ENCODE results near the gene SLC6A11. TPM values are rescaled to one million over a fixed set of nuclear protein-coding genes. Genes with fewer than 3 reads are reported as not detected.

The SLC6A11 gene
- total and polyA plus RNA-seq, 2 donors = 0.05 to 0.18 TPM

DNA sequence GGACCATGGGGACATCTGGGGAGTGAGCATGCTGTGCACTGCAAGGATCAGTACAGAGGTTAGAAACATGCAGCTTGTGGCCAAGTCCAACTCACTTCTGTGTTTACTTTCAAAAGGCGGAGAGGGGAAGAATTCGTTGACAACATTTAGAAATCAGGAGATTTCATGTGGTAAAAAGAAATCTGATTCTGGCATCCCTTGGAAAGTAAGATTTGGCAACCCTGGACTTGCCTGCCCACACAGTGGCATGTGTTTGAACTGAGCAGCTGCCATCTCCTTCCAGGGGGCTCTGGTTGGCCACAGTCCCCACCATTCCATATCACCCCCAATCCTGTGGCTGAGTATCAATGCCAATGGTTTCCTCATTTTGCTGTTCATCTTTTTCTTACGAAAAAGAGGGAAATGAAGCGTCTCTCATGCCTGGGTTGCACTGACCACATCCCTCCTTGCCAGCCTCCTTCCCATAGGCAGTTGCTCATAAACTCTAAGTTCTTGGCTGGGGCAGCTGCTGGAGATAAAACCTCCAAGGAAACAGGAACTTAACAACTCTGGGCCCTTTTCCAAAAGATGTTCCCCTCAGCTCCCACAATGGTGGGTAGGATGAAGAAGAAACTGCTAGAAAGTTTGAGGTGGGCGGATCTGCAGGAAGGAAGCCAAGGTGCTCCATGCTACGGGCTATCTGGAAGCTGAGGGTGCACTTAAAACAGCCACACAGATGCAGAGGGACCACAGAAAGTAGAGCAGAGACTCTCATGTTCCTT, 29.2 kb downstream of the SLC6A11 start:
- H3K27me3 ChIP-seq (ENCODE audit: control insufficient read depth in 2 of 2, insufficient read depth in 1 of 2, low read length in 1 of 2) = no peaks in the 10 kb centered on the region
- DNase-seq (ENCODE audit: low read depth in 6 of 9, low spot score in 9 of 9) = no peak
- no peaks in the 10 kb centered on the region for H3K9me3 ChIP-seq (ENCODE audit: control insufficient read depth in 2 of 2, insufficient read depth in 1 of 2, low read length in 1 of 2)
- 41% methylated on average over 6 of the region's 6 CpGs for WGBS
- H3K27ac ChIP-seq (ENCODE audit: low read depth in 1 of 2, low read length in 1 of 2) = no peak overlapping the region
- no peaks in the 10 kb centered on the region for H3K4me1 ChIP-seq (ENCODE audit: control insufficient read depth in 2 of 2, insufficient read depth in 2 of 2, low read length in 2 of 2)
- no peak overlapping the region for H3K4me3 ChIP-seq (ENCODE audit: low read length in 2 of 2)
- no peaks in the 10 kb centered on the region for H3K36me3 ChIP-seq (ENCODE audit: control insufficient read depth in 2 of 2, insufficient read depth in 2 of 2, low read length in 1 of 2)

DNA sequence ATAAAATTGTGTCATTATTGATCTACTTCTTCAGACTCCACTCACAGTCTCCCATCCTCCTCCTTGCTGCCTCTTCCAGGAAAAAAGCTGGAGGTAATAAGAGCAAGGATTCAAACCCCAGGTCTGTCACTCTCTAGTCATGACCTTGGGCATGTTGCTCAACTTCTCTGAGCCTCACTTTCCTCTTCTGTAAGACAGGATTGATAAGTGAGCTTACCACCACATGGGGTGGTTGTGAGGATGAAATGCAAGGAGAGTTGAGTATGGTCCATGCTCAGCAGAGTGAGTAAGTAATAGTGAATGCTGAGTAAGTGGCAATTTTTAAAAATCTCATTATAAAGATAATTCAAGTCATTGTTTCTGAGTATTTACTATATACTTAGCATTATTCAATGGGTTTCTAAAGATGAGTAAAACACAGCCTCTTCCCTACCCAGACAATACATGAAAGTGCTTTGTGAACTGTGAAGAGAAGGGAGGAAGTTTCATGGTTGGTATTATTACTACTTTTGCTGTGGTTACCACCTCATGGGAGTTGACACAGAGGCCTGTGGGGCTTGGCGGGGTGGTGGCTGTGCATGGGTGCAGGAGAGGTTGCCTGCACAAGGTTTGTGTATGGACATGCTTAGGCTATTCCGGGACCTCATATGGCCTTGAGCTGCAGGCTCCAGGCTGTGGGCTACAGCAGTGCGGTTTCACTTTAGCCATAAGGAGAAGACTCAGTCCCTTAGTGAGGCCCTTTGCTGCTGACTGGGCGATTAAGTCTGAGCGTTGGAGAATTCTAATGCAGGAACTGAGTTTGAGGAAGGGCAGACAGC, 30.0 kb downstream of the SLC6A11 start:
- Histone ChIP-seq H3K27me3 (ENCODE audit: control insufficient read depth in 2 of 2, insufficient read depth in 1 of 2, low read length in 1 of 2) (no peaks in the 10 kb centered on the region), H3K4me1 (ENCODE audit: control insufficient read depth in 2 of 2, insufficient read depth in 2 of 2, low read length in 2 of 2) (no peaks in the 10 kb centered on the region)

DNA sequence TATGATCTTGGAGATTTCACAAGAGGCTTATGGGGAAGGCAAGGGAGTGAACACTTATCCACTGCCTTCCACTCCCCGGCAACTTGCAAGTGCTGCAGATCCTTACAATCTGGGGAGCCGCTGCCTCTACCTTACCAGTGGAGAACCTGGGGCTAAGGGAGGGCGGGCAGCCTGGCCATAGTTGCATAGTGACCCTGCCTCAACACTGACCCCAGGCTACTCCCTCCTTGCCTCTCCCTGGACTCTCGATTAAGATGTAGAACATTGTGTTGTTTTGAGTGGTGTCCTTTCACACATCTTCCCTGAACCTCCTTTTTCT, 30.6 kb downstream of the SLC6A11 start:
- no peak overlapping the region for H3K27ac ChIP-seq (ENCODE audit: low read depth in 1 of 2, low read length in 1 of 2)
- no peaks in the 10 kb centered on the region for H3K27me3 ChIP-seq (ENCODE audit: control insufficient read depth in 2 of 2, insufficient read depth in 1 of 2, low read length in 1 of 2)
- H3K36me3 ChIP-seq (ENCODE audit: control insufficient read depth in 2 of 2, insufficient read depth in 2 of 2, low read length in 1 of 2) = no peaks in the 10 kb centered on the region
- H3K4me1 ChIP-seq (ENCODE audit: control insufficient read depth in 2 of 2, insufficient read depth in 2 of 2, low read length in 2 of 2) = no peaks in the 10 kb centered on the region
- H3K4me3 ChIP-seq (ENCODE audit: low read length in 2 of 2) = no peak overlapping the region
- no peak for DNase-seq (ENCODE audit: low read depth in 6 of 9, low spot score in 9 of 9)
- H3K9me3 ChIP-seq (ENCODE audit: control insufficient read depth in 2 of 2, insufficient read depth in 1 of 2, low read length in 1 of 2) = no peaks in the 10 kb centered on the region
- 94% methylated on average over 4 of the region's 4 CpGs for WGBS

More for the DNA sequence above, 30.0 kb downstream of the SLC6A11 start:
- no peak overlapping the region for H3K27ac ChIP-seq (ENCODE audit: low read depth in 1 of 2, low read length in 1 of 2)
- H3K4me3 ChIP-seq (ENCODE audit: low read length in 2 of 2) = no peak overlapping the region
- no peaks in the 10 kb centered on the region for H3K36me3 ChIP-seq (ENCODE audit: control insufficient read depth in 2 of 2, insufficient read depth in 2 of 2, low read length in 1 of 2)
- no peaks in the 10 kb centered on the region for H3K9me3 ChIP-seq (ENCODE audit: control insufficient read depth in 2 of 2, insufficient read depth in 1 of 2, low read length in 1 of 2)
- no peak for DNase-seq (ENCODE audit: low read depth in 6 of 9, low spot score in 9 of 9)
- WGBS = 91% methylated on average over 5 of the region's 5 CpGs

DNA sequence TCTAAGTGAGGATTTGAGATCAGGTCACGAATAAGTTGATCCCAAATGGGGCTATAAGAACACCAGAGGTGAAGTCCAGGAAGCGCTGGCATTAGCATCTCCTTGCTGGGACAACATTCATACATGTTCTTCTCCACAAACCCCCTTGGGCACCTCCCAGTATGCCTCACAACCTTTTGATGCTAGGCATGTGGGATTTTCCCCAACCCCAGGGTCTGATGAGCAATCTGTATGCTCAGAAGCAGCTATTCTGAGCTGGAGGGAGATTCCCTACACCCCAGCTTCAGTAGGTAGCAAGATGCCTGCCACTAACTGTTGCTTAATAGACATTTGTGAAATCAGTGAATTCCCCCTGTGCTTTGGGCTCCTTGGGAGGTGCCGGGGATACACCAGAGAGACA, 32.2 kb downstream of the SLC6A11 start:
- no peaks in the 10 kb centered on the region for H3K9me3 ChIP-seq (ENCODE audit: control insufficient read depth in 2 of 2, insufficient read depth in 1 of 2, low read length in 1 of 2)
- no peaks in the 10 kb centered on the region for H3K36me3 ChIP-seq (ENCODE audit: control insufficient read depth in 2 of 2, insufficient read depth in 2 of 2, low read length in 1 of 2)
- H3K27me3 ChIP-seq (ENCODE audit: control insufficient read depth in 2 of 2, insufficient read depth in 1 of 2, low read length in 1 of 2) = peaks cover 0 to 2% of the 10 kb centered on the region in 2 donors
- H3K4me3 ChIP-seq (ENCODE audit: low read length in 2 of 2) = no peak overlapping the region
- DNase-seq (ENCODE audit: low read depth in 6 of 9, low spot score in 9 of 9) = no peak
- WGBS = 97% methylated on average over 3 of the region's 3 CpGs
- H3K27ac ChIP-seq (ENCODE audit: low read depth in 1 of 2, low read length in 1 of 2) = no peak overlapping the region
- H3K4me1 ChIP-seq (ENCODE audit: control insufficient read depth in 2 of 2, insufficient read depth in 2 of 2, low read length in 2 of 2) = no peaks in the 10 kb centered on the region

DNA sequence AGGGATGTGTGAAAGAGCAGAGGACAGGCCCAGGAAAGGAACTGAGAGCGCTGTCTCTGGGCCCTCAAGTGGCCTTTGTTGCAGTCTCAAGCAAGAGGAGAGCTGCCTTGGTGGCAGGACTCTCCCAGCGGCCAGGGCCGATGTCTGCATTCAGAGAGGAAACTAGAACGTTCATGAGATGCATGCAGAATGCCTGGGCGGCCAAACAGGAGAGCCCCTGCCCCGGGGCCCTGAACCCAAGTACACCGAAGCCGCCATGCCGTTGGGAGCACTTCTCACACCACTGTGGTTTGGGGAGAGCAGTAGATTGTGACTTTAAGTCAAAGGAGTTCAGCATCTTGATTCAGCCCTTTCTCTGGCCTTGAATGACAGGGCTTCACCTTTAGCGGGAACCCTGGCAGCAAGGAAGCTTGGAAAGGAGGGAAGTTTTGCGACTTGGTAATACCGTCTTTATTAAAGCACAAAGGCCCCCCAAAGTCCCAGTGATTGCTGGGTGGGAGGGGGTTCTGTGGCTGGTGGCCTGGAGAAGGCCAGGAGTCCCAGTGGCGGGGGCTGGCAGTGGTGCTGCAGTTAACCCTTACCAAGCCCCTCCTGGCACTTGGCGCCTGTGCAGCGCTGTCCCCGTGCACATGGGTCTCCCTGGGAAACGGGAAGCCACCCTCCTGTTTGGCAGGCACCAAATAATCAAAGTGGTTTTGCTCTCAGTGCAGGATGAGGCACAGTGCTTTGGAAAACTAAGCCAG, 36.2 kb downstream of the SLC6A11 start:
- no peaks in the 10 kb centered on the region for H3K9me3 ChIP-seq (ENCODE audit: control insufficient read depth in 2 of 2, insufficient read depth in 1 of 2, low read length in 1 of 2)
- no peaks in the 10 kb centered on the region for H3K4me1 ChIP-seq (ENCODE audit: control insufficient read depth in 2 of 2, insufficient read depth in 2 of 2, low read length in 2 of 2)
- no peak for DNase-seq (ENCODE audit: low read depth in 6 of 9, low spot score in 9 of 9)
- peaks cover 0 to 2% of the 10 kb centered on the region in 2 donors for H3K27me3 ChIP-seq (ENCODE audit: control insufficient read depth in 2 of 2, insufficient read depth in 1 of 2, low read length in 1 of 2)
- no peak overlapping the region for H3K4me3 ChIP-seq (ENCODE audit: low read length in 2 of 2)
- H3K27ac ChIP-seq (ENCODE audit: low read depth in 1 of 2, low read length in 1 of 2) = no peak overlapping the region
- H3K36me3 ChIP-seq (ENCODE audit: control insufficient read depth in 2 of 2, insufficient read depth in 2 of 2, low read length in 1 of 2) = no peaks in the 10 kb centered on the region
- 94% methylated on average over 17 of the region's 17 CpGs for WGBS

DNA sequence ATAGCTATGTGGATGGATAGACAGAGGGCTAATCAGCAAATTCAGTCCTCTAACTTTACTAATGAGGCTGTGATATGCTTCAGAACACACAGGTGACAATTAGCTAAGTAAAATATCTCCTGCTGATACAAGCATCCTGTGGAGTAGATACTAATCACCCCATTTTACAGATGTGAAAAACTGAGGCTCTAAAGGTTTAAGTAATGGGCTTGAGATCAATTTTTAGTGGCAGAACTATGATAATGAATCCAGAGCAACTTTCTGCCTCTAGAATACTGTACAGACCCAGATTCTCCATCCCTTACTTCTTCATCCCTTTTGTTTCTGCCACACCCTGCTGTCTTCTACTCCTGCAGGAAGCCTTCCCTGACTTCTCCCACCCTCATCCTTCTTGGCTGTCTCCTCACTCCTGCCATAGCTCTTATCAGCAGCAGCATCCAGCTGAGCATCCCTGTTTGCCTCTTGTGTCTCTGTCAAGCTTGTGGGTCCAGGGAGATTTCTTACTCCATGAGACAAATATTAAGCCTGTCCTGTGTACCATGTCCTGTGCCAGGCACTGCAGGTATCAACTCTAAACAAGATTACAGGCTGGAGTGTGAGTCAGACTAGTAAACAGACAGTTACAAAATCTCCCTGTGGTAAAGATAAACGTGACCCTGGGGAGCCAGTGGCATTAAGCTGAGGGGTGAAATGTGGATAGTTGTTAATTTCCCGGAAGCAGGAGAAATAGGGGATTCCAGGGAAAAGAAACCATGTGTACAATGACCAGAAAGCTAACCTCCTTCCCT, 39.2 kb downstream of the SLC6A11 start:
- H3K9me3 ChIP-seq (ENCODE audit: control insufficient read depth in 2 of 2, insufficient read depth in 1 of 2, low read length in 1 of 2) = no peaks in the 10 kb centered on the region
- no peaks in the 10 kb centered on the region for H3K36me3 ChIP-seq (ENCODE audit: control insufficient read depth in 2 of 2, insufficient read depth in 2 of 2, low read length in 1 of 2)
- H3K4me3 ChIP-seq (ENCODE audit: low read length in 2 of 2) = no peak overlapping the region
- WGBS = 81% methylated on average over 2 of the region's 2 CpGs
- peaks cover 0 to 2% of the 10 kb centered on the region in 2 donors for H3K27me3 ChIP-seq (ENCODE audit: control insufficient read depth in 2 of 2, insufficient read depth in 1 of 2, low read length in 1 of 2)
- no peaks in the 10 kb centered on the region for H3K4me1 ChIP-seq (ENCODE audit: control insufficient read depth in 2 of 2, insufficient read depth in 2 of 2, low read length in 2 of 2)
- H3K27ac ChIP-seq (ENCODE audit: low read depth in 1 of 2, low read length in 1 of 2) = no peak overlapping the region
- DNase-seq (ENCODE audit: low read depth in 6 of 9, low spot score in 9 of 9) = no peak

DNA sequence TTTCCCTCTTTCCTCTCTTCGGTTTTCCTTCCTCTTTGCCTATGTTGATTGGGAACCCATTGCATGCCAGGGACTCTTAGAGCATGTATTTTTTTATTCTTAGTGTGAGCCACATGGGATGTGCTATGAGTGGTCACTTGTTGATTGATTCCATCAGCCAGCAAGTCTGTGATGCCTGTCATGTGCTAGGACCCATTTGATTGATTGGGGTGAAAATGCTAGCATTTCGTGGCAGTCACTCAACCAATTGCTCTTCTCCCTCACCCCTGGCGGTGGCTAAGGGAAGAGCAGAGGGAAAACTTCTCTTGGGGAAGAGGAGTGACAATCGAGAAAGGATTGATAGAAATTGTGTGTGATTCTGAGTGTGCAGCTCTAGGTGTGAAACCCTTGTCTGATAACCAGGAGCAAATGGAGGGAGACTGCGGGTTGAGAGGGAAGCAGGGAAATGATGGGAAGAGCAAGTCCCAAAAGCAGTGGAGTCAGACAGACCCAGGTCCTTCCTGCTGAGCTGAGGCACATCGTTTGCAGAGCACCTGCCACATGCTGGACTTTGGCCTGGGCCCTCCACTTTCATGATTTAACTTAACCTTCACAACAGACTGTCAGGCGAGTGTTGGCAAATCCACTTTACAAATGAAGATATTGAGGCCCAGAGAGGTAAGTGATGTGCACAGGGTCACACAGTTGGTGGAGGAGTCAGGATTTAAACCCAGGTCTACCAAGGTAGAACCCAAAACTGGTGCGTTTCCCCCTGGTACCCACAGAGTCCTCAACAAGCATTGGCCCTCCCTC, 40.0 kb downstream of the SLC6A11 start:
- no peak overlapping the region for H3K27ac ChIP-seq (ENCODE audit: low read depth in 1 of 2, low read length in 1 of 2)
- no peak overlapping the region for H3K4me3 ChIP-seq (ENCODE audit: low read length in 2 of 2)
- no peak for DNase-seq (ENCODE audit: low read depth in 6 of 9, low spot score in 9 of 9)
- H3K27me3 ChIP-seq (ENCODE audit: control insufficient read depth in 2 of 2, insufficient read depth in 1 of 2, low read length in 1 of 2) = peaks cover 0 to 2% of the 10 kb centered on the region in 2 donors
- H3K36me3 ChIP-seq (ENCODE audit: control insufficient read depth in 2 of 2, insufficient read depth in 2 of 2, low read length in 1 of 2) = no peaks in the 10 kb centered on the region
- 77% methylated on average over 8 of the region's 8 CpGs for WGBS
- H3K9me3 ChIP-seq (ENCODE audit: control insufficient read depth in 2 of 2, insufficient read depth in 1 of 2, low read length in 1 of 2) = no peaks in the 10 kb centered on the region
- no peaks in the 10 kb centered on the region for H3K4me1 ChIP-seq (ENCODE audit: control insufficient read depth in 2 of 2, insufficient read depth in 2 of 2, low read length in 2 of 2)

DNA sequence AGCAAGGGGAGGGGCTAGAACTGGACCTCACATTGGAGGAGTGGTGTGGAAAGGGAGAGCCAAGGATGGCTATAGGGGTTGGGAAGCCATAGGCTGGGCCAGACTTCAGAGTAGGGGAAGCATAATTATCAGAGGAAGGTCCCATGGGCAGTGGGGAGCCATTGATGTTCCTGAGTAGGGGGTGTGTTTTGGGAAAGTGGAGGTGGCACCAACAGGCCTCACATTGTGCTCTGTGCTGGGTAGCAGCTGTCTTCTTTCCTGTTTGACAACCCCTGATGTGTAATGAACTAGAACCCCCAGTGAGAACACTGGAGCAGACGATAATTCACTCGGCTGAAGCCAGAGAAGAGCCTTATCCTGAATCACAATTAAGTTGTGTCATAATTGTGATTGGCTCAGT, 41.2 kb downstream of the SLC6A11 start:
- H3K27ac ChIP-seq (ENCODE audit: low read depth in 1 of 2, low read length in 1 of 2) = no peak overlapping the region
- no peaks in the 10 kb centered on the region for H3K9me3 ChIP-seq (ENCODE audit: control insufficient read depth in 2 of 2, insufficient read depth in 1 of 2, low read length in 1 of 2)
- no peaks in the 10 kb centered on the region for H3K4me1 ChIP-seq (ENCODE audit: control insufficient read depth in 2 of 2, insufficient read depth in 2 of 2, low read length in 2 of 2)
- H3K27me3 ChIP-seq (ENCODE audit: control insufficient read depth in 2 of 2, insufficient read depth in 1 of 2, low read length in 1 of 2) = peaks cover 0 to 2% of the 10 kb centered on the region in 2 donors
- 93% methylated on average over 2 of the region's 2 CpGs for WGBS
- no peak for DNase-seq (ENCODE audit: low read depth in 6 of 9, low spot score in 9 of 9)
- H3K36me3 ChIP-seq (ENCODE audit: control insufficient read depth in 2 of 2, insufficient read depth in 2 of 2, low read length in 1 of 2) = no peaks in the 10 kb centered on the region
- H3K4me3 ChIP-seq (ENCODE audit: low read length in 2 of 2) = no peak overlapping the region
